Activated B cell treated with CpG ODN at 0.5 μM for 24 hours (primary cell): Measurements from ENCODE around the gene CAMK2G. TPM values are rescaled to one million over a fixed set of nuclear protein-coding genes. Genes with fewer than 3 reads are reported as not detected.

Source experiments
- ATAC-seq: fragments of 200-7000 bp; cut with Tn5 transposase; one replicate; pipeline ENCODE4 v1.10.0; 2021; ENCODE audit warnings: low read depth, mild to moderate bottlenecking, moderate library complexity
- CTCF ChIA-PET: fragments of 350-600 bp; sonication (Branson Sonifier 250); formaldehyde crosslinking; loops from one replicate; lab custom pipeline; 2021; ENCODE audit warnings: antibody characterized with exemption; lab: Charles Lee
- POLR2A ChIA-PET: fragments of 350-600 bp; sonication (Branson Sonifier 250); formaldehyde crosslinking; loops from one replicate; lab custom pipeline; 2021; ENCODE audit warnings: antibody characterized with exemption; lab: Charles Lee
- DNase-seq: peaks from one replicate; pipeline ENCODE4 v3.0.0; 2022
- H3K27ac Mint-ChIP-seq: one replicate; pipeline ENCODE4 v1.8.0; 2020; ENCODE audit warnings: mixed read lengths
- H3K27me3 Mint-ChIP-seq: one replicate; pipeline ENCODE4 v1.8.0; 2021; ENCODE audit warnings: mixed read lengths
- H3K36me3 Mint-ChIP-seq: one replicate; pipeline ENCODE4 v1.8.0; 2021; ENCODE audit warnings: low read depth, mixed read lengths
- H3K4me1 Mint-ChIP-seq: one replicate; pipeline ENCODE4 v1.8.0; 2021; ENCODE audit warnings: mixed read lengths
- H3K4me3 Mint-ChIP-seq: one replicate; pipeline ENCODE4 v1.8.0; 2020; ENCODE audit warnings: mild to moderate bottlenecking, mixed read lengths
- H3K9me3 Mint-ChIP-seq: one replicate; pipeline ENCODE4 v1.8.0; 2020; ENCODE audit warnings: mixed read lengths
- CTCF ChIP-seq: fragments of 200-600 bp; IDR thresholded peaks from one replicate; pipeline ENCODE4 v1.8.0; 2022; ENCODE audit warnings: antibody characterized with exemption, mild to moderate bottlenecking
- intact Hi-C: fragments of 100-400 bp; cut with micrococcal nuclease; formaldehyde crosslinking; loops from one replicate; pipeline ENCODE4 v1.15.1; 2024
- total RNA-seq: library from RNA; stranded (reverse); gene quantifications from 2 replicates; pipeline ENCODE4 v1.2.3, GENCODE V29; 2022

Gene CAMK2G
- total RNA-seq, 1 donor from 2014 or later, result 19.9 TPM

DNA sequence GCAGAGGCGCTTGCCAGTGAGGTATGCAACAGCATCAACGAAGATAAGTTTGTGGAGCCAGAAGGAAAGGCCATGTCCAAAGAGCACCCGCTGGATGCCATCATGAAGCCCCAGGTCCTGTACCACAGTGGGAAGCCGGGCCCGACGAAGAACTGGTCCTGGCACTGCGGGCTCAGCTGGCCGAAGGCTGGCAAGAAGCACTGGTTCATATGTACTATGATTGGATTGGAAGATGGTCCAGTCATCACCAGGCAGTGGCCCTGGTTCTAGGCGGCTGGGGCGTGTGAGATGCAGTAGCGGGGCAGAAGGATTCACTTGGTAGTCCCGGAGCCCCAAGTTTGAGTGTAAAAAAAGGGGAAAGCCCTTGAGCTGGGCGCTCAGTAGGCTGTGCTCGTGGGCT, 66.9 kb downstream of the CAMK2G start:
- H3K4me1 Mint-ChIP-seq, result peaks cover 41% of the 10 kb centered on the region
- ChIA-PET POLR2A (interaction anchor here (0.6 to 1.0 kb wide), 2 partner anchors 23 to 348 kb away, joined by 4 to 5 read pairs; partner anchors contain the start of gene ZSWIM8), CTCF (no interaction called here)
- TF ChIP-seq CTCF, result no peak
- intact Hi-C loops, result no loop called here
- no peak overlapping the region for H3K27ac Mint-ChIP-seq
- ATAC-seq (no peak), DNase-seq (no peak)
- peaks cover 70% of the 10 kb centered on the region for H3K36me3 Mint-ChIP-seq
- H3K4me3 Mint-ChIP-seq, result no peak overlapping the region
- H3K27me3 Mint-ChIP-seq, result no peaks in the 10 kb centered on the region
- no peaks in the 10 kb centered on the region for H3K9me3 Mint-ChIP-seq

GRCh38 chr10:73806176-73806950, 68.0 kb downstream of the CAMK2G start:
- ATAC-seq, result no peak
- no peak for TF ChIP-seq CTCF
- Mint-ChIP-seq H3K27ac (no peak overlapping the region), H3K27me3 (no peaks in the 10 kb centered on the region), H3K36me3 (peaks cover 81% of the 10 kb centered on the region), H3K4me1 (peaks cover 41% of the 10 kb centered on the region), H3K4me3 (no peak overlapping the region), H3K9me3 (no peaks in the 10 kb centered on the region)
- DNase-seq, result no peak
- intact Hi-C loops, result no loop called here
- ChIA-PET CTCF (no interaction called here), POLR2A (interaction anchor here (1.0 kb wide), 1 partner anchor 22 kb away, joined by 5 read pairs; the partner anchor contains the start of gene ZSWIM8)

DNA sequence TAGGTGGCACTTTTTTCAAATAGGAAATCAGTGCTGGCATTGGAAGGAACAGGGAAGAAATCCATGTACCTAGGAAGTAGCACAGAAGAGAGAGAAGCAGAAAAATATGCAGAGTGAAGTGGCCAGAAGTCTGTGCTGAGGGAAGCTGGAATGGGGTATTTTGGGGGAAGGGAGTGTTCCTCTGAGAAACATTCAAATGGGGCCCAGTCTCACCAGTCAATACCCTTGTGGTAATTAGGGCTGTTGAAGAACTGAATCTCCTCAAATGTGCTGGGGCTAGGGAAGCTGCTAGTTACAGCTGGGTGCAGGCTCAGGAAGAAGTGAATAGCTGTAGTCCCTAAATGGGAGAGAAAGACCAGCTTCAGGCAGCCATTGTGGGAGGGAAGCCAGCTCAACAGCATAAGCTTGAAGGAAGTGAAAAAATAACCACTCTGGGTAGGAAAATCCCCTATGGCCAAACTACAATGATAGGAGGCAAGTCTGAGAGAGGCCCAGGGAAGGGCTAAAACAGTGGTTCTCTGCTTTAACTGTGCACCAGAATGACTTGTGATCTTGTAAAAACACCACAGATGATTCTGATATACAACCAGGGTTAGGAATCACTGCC, 70.6 kb downstream of the CAMK2G start:
- H3K36me3 Mint-ChIP-seq, result peaks cover 90% of the 10 kb centered on the region
- CTCF ChIA-PET, result no interaction called here
- ATAC-seq, result peak; percentile 78

DNA sequence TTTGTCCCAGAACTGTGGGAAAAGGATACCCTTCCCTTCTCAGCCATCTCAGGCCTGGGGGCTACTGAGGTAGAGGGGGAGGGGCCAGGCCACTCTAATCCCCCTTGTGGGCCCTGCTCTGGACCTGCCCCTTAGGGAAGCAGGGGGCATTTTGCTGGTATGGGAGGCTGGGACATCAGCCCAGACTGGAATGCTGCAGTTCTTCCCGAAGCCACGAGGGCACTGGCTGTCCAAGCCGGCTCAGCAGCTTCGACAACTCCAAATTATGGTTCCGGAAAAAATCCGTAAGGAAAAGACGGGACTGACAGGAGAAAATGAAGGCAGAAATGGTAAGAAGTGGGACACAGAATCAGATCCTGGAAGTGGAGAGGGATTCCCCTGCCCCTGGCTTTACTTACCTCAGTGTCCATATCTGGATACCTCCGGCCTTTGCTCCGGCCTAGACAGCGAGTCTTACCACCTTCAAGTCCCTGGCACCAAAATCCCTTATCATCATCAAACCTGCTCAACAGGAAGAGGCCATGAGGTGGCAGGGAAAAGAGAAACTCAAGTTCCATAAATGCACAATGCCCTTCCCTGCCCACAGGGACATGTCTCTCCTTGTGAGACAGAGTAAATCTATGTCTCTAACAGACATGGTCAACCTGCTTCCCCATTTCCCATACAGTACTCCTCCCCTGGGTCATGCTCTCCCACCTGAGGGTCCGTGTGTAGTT, 71.9 kb downstream of the CAMK2G start:
- Mint-ChIP-seq H3K36me3 (peaks cover 90% of the 10 kb centered on the region), H3K4me1 (peaks cover 20% of the 10 kb centered on the region), H3K27me3 (no peaks in the 10 kb centered on the region), H3K27ac (peak overlapping the region; percentile 22), H3K4me3 (no peak overlapping the region), H3K9me3 (no peaks in the 10 kb centered on the region)
- ChIA-PET CTCF (no interaction called here), POLR2A (interaction anchor here (0.6 kb wide), 1 partner anchor 156 kb away, joined by 5 read pairs; no protein-coding TSS in a partner anchor)
- ATAC-seq (no peak), DNase-seq (no peak)
- TF ChIP-seq CTCF, result no peak
- intact Hi-C loops, result no loop called here

More for the DNA sequence above, 70.6 kb downstream of the CAMK2G start:
- H3K9me3 Mint-ChIP-seq, result no peaks in the 10 kb centered on the region
- no peaks in the 10 kb centered on the region for H3K27me3 Mint-ChIP-seq
- no peak for DNase-seq
- intact Hi-C loops, result no loop called here
- H3K4me1 Mint-ChIP-seq, result peaks cover 24% of the 10 kb centered on the region
- POLR2A ChIA-PET, result interaction anchor here (0.6 to 1.5 kb wide), 6 partner anchors 10 to 308 kb away, joined by 3 to 7 read pairs (median 3); partner anchors contain the start of genes PPP3CB and ZSWIM8
- H3K4me3 Mint-ChIP-seq, result no peak overlapping the region
- TF ChIP-seq CTCF, result no peak
- H3K27ac Mint-ChIP-seq, result peak overlapping the region; percentile 78
